Sigmoid colon (tissue), 3 donors: ENCODE results near the gene RANBP17.

ENCODE experiments used
- POLR2A ChIP-seq, 2 donors: fragments of 450-650 bp; IDR thresholded peaks; one replicate each; pipeline ENCODE4 v1.6.1; 2016; ENCODE audit warnings: antibody characterized with exemption in 2 of 2, mild to moderate bottlenecking in 2 of 2, moderate library complexity in 2 of 2
- TF ChIP-seq, protein P1 (sequence below), 4 experiments: fragments of 450-650 bp in 3 of 4; fragments of 200-600 bp in 1 of 4; IDR thresholded peaks; one replicate each; pipeline ENCODE4 v1.5.1; 2016 to 2019; ENCODE audit warnings: antibody characterized with exemption in 4 of 4, mild to moderate bottlenecking in 3 of 4, moderate library complexity in 2 of 4

DNA sequence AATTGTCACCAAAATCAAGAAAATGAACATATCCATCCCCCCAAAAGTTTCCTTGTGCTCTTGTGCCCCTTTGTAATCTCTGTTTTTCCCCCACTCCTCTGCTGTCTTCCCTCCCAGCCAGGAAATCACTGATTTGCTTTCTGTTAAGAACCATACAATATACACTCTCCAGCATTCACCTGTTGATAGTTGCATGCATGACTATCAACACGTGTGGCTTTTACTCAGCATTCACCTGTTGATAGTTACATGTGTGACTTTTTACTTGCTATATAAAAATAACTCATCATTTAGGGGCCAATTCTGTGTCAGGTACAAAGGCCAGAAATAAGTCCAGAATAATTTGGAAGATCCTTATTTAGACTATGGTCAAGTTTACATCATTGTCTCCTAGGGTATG, 6.0 kb downstream of the RANBP17 start:
- no peak for TF ChIP-seq POLR2A (IDR thresholded peaks at IDR 0.05)
- TF ChIP-seq, protein P1, sequence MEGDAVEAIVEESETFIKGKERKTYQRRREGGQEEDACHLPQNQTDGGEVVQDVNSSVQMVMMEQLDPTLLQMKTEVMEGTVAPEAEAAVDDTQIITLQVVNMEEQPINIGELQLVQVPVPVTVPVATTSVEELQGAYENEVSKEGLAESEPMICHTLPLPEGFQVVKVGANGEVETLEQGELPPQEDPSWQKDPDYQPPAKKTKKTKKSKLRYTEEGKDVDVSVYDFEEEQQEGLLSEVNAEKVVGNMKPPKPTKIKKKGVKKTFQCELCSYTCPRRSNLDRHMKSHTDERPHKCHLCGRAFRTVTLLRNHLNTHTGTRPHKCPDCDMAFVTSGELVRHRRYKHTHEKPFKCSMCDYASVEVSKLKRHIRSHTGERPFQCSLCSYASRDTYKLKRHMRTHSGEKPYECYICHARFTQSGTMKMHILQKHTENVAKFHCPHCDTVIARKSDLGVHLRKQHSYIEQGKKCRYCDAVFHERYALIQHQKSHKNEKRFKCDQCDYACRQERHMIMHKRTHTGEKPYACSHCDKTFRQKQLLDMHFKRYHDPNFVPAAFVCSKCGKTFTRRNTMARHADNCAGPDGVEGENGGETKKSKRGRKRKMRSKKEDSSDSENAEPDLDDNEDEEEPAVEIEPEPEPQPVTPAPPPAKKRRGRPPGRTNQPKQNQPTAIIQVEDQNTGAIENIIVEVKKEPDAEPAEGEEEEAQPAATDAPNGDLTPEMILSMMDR (IDR thresholded peaks at IDR 0.05): no peak
